ENCODE measurements around the gene ABR.

DNA sequence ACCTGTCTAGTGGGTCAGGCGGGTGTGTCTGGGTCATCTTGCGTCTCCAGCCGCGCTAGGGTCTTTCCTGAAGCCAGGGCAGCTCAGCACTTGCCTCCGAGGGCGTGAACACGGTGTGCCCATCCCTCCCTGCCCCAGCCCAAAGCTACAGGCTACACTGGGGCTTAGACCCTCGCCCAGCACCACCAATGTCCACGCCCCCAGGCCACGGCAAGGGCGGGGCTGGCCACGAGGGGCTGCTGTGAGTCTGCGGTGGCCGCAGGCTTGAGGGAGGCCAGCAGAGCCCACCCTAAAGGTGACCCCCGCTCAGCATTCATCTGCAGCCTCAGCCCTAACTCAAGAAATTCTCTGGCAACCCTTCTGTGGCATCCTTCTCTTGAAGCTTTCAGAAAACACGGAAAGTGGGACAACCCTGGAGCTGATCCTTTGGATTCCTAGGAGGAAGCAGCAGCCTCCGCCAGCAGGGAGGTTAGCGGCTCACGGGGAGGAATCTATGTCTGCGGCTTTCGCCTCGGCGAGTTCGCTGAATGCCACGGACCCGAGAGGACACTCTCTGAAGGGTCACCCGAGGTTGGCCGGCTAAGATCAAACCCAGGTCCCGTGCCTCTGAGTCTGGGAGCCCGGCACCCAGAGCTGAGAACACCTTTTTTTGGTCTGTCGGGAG, 141.2 kb downstream of the ABR start:
- TF ChIP-seq, protein P1, sequence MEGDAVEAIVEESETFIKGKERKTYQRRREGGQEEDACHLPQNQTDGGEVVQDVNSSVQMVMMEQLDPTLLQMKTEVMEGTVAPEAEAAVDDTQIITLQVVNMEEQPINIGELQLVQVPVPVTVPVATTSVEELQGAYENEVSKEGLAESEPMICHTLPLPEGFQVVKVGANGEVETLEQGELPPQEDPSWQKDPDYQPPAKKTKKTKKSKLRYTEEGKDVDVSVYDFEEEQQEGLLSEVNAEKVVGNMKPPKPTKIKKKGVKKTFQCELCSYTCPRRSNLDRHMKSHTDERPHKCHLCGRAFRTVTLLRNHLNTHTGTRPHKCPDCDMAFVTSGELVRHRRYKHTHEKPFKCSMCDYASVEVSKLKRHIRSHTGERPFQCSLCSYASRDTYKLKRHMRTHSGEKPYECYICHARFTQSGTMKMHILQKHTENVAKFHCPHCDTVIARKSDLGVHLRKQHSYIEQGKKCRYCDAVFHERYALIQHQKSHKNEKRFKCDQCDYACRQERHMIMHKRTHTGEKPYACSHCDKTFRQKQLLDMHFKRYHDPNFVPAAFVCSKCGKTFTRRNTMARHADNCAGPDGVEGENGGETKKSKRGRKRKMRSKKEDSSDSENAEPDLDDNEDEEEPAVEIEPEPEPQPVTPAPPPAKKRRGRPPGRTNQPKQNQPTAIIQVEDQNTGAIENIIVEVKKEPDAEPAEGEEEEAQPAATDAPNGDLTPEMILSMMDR (IDR thresholded peaks at IDR 0.05), result no peak
- no peak for TF ChIP-seq POLR2A (IDR thresholded peaks at IDR 0.05)

All from adrenal gland (tissue), 5 donors.